Renal cortical epithelial cell (primary cell): ENCODE data around the gene TMEM168. TPM values are rescaled to one million over a fixed set of nuclear protein-coding genes. Genes with fewer than 3 reads are reported as not detected.

Experiments used
- DNase-seq: peaks from one replicate; pipeline ENCODE4 v3.0.0-alpha.2; 2011; ENCODE audit warnings: low read depth
- total RNA-seq: library from RNA; depleted of rRNA; stranded (reverse); fragments of >200 nt; gene quantifications from 2 replicates; pipeline ENCODE4 v1.2.3, GENCODE V29; 2014

The TMEM168 gene
- total RNA-seq, 1 donor from 2014 or later, result 42.2 TPM

DNA sequence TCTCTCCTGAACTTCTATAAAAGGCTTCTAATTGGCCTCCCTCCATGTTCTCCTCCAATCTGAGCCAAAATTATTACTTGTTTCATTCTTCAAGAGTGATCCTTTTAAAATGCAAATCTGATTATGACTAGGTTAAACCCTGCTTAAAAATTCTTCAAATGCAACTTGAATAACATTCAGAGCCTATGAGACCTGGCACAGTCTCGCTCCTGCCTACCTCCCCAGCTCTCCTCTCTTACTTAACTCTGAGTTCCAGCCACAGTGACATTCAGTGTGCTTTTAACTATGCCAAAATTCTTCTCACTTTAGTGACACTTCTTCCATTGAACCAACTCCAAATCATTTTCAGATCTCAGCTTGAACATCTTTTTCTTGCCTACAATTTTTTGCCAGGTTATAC, 68.8 kb downstream of the TMEM168 start:
- DNase-seq, result no peak

GRCh38 chr7:112715525-112715924, 74.7 kb downstream of the TMEM168 start:
- no peak for DNase-seq

DNA sequence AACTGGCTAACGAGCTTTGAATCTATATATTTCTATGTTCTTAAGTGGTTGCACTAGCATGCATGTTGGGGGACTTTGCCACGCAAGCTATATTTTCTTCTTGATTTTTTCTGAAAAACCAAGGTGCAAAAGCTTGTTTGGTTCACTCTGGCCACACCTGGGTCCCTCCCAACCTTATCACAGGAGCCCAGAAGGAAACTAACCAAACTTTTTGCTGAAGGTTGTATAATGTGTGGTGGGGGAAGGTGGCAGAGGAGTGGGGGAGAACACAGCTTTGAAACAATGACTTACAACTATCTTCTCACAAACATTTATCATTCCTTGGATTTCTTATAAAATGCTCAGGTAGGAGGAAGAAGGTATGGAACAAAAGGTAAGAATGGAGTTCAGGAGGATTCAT, 75.3 kb downstream of the TMEM168 start:
- DNase-seq, result no peak
